Ammon's horn (tissue), 1 donor: Measurements from ENCODE around the gene CRK.
A peak's percentile ranks its signal among the peaks of the same experiment; 100 is the strongest.

ENCODE experiments used
- DNase-seq: peaks from one replicate; pipeline ENCODE4 v3.0.0-alpha.2; 2016; ENCODE audit warnings: low spot score

CRK gene

GRCh38 chr17:1455797-1456599 is at the start of gene CRK:
Gene CRK, minus strand, starts transcription at chr17:1456232. Its CDS starts 115 bp downstream, at chr17:1456117.
- DNase-seq, result peak; percentile 96

DNA sequence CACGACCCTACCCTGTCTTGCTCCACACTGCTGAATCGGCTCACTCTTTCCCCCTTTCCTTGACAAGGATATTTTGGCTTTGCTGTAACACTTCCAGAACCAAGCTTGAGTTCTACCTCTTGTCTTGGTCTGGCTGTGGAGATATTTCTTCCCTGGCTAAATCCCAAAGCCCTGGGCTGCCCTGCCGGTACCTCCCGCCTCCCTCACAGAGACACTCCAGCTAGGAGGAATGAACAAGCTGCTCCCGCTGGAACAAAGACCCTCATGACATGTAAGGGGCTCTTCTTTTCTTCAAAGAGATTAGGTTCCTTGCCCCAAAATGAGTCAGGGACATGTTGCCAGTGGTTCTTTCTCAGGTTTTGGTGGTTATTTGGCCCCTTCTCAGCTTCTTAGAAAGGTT is 49.6 kb upstream of the CRK start:
- DNase-seq, result no peak

DNA sequence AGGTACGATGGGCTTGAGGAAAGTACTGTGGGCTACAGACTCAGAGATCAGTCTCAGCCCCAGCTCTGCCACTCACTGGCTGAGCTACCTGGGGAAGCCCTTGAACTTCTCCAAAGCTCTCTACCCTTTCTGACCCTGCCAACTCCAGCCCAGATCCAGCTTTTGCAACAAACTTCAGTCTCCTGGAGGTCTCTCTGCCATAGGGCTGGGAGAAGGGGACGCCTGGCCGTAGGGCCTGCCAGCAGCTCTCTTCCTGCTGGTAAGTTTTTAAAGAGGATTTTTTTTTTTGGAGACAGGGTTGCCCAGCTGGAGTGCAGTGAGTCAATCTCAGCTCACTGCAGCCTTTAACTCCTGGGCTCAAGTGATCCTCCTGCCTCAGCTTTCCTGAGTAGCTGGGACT is 48.8 kb upstream of the CRK start:
- DNase-seq, result no peak

DNA sequence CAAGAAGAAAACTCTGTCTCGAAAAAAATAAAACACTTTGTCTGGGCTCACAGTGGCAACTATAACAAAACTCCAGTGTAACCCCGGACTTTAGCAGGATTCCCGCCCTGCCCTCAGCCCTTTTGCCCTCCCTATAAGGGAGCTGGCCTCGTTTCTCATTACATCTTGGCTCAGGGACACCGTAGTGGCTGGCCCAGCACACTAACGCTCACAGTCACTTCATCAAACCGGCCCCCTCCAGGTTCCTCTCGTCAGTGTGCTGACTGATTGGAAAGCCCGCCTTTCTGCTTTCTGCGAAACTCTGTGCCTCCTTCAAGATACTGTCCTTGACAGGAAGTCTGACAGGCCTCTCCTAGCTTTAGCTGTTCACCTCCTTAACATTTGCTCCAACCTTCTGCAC is 47.7 kb upstream of the CRK start:
- DNase-seq, result no peak

- no peak for DNase-seq
Measured at GRCh38 chr17:1498869-1499268, 42.8 kb upstream of the CRK start.

- DNase-seq, result no peak
Measured at GRCh38 chr17:1498233-1498632, 42.2 kb upstream of the CRK start.

DNA sequence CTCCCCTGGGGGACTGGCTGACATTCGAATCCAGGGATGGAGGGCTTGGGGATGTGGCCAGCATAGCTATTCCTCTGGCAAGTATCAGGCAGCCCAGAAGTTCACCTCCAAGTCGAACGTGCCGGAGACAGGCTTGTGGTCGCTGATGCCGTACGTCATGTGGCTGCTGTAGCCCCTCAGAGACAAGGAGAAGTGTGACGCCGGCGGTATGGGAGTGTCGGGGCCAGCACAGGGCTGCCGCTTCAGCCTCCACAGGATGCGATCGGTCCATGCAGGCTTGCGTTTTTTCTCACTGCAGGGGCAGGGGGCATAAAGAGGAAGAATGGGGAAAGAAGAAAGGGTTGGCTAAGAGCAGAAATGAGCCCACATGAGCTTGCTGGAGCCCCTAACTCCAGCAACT is 41.8 kb upstream of the CRK start:
- DNase-seq, result no peak

GRCh38 chr17:1496869-1497268 is 40.8 kb upstream of the CRK start:
- no peak for DNase-seq

GRCh38 chr17:1495265-1495989 is 39.4 kb upstream of the CRK start:
- no peak for DNase-seq

DNA sequence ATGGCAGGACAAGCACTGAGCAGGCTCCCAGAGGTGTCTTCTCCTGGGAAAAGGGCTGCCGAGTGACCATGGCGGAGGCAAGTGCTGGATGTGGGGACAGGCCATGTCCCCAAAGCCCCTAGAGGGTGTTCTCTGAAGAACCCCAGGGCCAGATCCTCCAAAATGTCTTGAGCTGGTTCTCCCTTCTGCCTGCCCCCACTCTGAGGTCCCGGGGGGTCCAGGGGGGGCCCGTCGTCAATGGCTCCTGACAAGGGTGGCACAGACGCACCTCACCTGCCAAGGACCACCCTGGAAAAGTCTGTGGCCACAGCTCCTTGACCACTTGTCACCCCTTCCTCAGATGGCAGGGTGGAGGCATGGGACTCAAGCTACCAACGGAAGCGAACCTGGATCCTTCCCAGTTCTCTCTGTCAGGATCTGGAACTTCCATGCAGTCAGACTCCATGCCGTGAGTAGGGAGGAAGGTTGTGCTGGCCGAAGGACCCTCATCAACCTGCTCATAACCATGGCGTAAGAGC is 38.8 kb upstream of the CRK start:
- no peak for DNase-seq

GRCh38 chr17:1494203-1494602 is 38.2 kb upstream of the CRK start:
- DNase-seq, result no peak

DNA sequence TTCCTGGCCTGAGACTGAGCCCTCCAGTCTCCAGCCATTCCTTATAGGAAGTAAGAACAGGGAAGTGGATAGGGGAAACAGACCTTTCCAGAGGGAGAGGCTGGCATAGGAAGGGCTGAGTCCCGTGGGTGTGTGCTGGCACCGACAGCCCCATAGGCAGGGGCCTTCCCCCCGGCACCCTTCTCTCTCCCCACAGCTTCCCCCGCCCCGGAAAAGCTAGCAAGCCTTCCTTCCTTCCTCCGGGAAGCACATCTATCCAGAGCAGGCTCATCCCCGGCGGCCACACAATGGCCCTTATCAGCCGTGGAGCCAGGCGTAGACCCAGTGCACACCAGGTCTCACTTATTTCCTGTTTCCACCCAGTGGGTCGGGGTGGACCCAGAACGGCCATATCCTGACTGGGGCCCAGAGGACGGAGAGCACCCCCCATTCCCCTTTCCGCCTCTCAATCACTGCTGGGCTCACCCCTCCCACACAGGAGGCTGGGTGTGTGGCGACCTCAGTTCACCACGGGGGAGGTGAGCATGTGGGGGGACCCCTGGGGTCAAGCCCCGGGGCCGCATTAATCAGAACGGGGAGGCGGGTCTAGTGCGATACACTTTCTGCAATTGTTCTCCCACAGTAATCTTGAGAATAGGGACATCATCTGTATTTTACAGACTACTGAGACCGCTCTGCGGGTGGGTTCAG is 37.4 kb upstream of the CRK start:
- no peak for DNase-seq

- DNase-seq, result no peak
Measured at GRCh38 chr17:1492249-1493206, 36.5 kb upstream of the CRK start, which contains the start of gene MYO1C. Gene MYO1C, minus strand, starts transcription at chr17:1492686. Its CDS starts 199 bp downstream, at chr17:1492487.

GRCh38 chr17:1491443-1492248 is 35.6 kb upstream of the CRK start:
- DNase-seq, result peak; percentile 37

DNA sequence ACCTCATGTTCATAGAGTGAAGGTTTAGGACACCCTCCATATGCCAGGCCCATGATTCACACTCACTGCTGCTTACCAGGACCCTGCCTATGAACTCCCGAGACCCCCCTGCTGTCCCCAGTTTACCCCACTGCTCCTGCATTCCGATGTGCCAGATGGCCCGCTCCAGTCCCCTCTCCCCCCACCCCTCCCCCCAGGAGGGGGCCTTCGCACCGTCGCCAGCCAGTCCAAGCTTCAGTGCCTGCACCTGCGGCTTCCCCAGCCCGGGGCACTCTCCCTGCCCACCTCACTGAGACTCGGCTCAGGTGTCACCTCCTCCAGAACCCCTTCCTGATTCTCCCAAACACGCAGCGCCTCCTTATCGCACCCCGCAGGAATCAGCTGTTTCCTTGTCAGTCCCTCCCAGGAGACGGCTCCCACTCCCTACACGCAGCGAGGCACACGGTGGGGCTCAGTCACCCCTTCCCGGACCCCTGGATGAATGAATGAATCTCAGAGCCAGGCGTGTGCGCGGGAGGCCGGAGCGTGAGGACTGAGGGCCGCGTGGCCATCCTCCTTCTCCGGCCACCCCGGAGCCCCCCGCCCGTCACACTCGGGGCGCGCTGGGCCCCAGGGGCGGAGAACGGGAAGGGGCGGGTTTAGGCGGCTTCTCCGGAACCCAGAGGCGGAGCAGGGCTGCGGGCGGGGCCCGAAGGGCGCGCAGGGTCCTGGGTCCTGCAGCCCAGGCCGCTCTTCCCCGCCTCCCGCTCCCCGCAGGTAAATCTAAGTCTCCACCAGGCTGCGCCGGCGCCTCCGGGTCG is 34.8 kb upstream of the CRK start:
- DNase-seq, result no peak

- DNase-seq, result no peak
Measured at GRCh38 chr17:1488826-1489270, 32.8 kb upstream of the CRK start.

- peak; percentile 87 for DNase-seq
Measured at GRCh38 chr17:1487939-1488825, 32.1 kb upstream of the CRK start.
